ENCODE measurements around the gene THBS4.

DNA sequence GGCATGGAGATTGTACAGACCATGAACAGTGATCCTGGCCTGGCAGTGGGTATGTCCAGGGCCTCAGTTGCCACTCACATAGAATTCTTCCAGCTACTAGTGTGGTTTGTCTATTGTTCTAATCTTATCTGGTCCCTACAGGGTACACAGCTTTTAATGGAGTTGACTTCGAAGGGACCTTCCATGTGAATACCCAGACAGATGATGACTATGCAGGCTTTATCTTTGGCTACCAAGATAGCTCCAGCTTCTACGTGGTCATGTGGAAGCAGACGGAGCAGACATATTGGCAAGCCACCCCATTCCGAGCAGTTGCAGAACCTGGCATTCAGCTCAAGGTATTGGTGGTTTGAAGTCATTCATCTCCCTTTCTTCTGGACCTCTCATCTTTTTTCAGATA, 43.8 kb downstream of the THBS4 start:
- TF ChIP-seq, protein P1, sequence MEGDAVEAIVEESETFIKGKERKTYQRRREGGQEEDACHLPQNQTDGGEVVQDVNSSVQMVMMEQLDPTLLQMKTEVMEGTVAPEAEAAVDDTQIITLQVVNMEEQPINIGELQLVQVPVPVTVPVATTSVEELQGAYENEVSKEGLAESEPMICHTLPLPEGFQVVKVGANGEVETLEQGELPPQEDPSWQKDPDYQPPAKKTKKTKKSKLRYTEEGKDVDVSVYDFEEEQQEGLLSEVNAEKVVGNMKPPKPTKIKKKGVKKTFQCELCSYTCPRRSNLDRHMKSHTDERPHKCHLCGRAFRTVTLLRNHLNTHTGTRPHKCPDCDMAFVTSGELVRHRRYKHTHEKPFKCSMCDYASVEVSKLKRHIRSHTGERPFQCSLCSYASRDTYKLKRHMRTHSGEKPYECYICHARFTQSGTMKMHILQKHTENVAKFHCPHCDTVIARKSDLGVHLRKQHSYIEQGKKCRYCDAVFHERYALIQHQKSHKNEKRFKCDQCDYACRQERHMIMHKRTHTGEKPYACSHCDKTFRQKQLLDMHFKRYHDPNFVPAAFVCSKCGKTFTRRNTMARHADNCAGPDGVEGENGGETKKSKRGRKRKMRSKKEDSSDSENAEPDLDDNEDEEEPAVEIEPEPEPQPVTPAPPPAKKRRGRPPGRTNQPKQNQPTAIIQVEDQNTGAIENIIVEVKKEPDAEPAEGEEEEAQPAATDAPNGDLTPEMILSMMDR (IDR thresholded peaks at IDR 0.05), result no peak
- TF ChIP-seq EP300 (IDR thresholded peaks at IDR 0.05), result no peak

All from suprapubic skin (tissue), 3 donors.